ENCODE measurements around the gene ARMC5. TPM values are rescaled to one million over a fixed set of nuclear protein-coding genes. Genes with fewer than 3 reads are reported as not detected.

Gene ARMC5
- polyA plus RNA-seq, 1 donor from 2014 or later = 27.6 TPM

DNA sequence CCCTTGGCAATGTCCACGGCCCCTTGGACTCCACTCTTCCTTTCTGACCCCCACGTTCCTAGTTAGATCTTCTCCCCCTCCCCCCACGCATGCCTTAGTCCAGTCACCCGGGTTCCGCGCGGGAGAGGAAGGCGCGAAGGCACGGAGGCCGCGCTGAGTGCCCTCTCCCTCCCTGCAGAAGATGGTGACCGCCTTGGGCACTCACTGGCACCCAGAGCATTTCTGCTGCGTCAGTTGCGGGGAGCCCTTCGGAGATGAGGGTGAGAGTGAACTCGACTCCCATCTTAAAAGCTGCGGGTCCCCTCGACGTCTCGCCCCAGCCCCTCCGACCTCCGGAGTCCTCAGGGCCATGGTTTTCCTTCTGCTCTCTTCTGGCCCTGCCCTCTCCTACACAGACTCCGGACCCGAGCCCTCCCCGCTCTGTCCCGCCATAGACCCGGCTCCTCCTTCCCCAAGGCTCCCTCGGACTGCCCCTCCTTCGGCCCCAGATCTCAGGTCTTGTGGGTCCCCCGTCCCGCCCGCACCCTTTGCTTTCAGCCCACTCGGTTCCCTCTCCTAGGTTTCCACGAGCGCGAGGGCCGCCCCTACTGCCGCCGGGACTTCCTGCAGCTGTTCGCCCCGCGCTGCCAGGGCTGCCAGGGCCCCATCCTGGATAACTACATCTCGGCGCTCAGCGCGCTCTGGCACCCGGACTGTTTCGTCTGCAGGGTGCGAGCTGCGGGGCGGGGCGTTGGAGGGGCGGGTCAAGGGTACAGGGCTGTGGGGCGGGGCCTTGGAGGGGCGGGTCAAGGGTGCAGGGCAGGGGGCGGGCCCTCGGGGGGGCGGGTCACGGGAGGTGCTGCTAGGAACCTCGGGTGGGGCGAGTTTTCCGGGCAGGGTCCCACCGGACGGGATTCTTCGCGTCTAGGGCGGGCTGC lies 17.3 kb downstream of the ARMC5 start:
- Histone ChIP-seq H3F3A (ENCODE audit: insufficient read depth, low read length, poor library complexity, severe bottlenecking) (no peaks in the 10 kb centered on the region), H3K9me3 (ENCODE audit: low read length) (no peaks in the 10 kb centered on the region), H3K27ac (ENCODE audit: low read length) (no peak overlapping the region), H3K9me2 (ENCODE audit: insufficient read depth, low read length) (no peaks in the 10 kb centered on the region), H3K79me2 (replicated peaks; ENCODE audit: insufficient read depth, low read length) (no peaks in the 10 kb centered on the region), H2AFZ (ENCODE audit: low read depth, low read length) (no peak overlapping the region), H4K20me1 (ENCODE audit: insufficient read depth) (no peaks in the 10 kb centered on the region), H3K27me3 (ENCODE audit: insufficient read depth, low read depth, low read length) (peaks cover 87% of the 10 kb centered on the region), H3K9ac (ENCODE audit: low read length) (no peak overlapping the region), H3K36me3 (ENCODE audit: insufficient read depth, low read length) (no peaks in the 10 kb centered on the region), H3K4me3 (ENCODE audit: low read length) (peak overlapping the region; percentile 65), H3K4me2 (ENCODE audit: low read length) (no peak overlapping the region)
- TF ChIP-seq POLR2AphosphoS5 (IDR thresholded peaks at IDR 0.05) = no peak
- TF ChIP-seq EZH2 (IDR thresholded peaks at IDR 0.05; ENCODE audit: borderline replicate concordance, insufficient read depth, low read length, poor library complexity, severe bottlenecking) = peak; percentile 50
- TF ChIP-seq SMC3 (conservative IDR thresholded peaks at IDR 0.05; ENCODE audit: poor library complexity) = no peak
- no peak for TF ChIP-seq RAD21 (conservative IDR thresholded peaks at IDR 0.05)
- TF ChIP-seq TAF1 (IDR thresholded peaks at IDR 0.05; ENCODE audit: low read depth) = no peak

DNA sequence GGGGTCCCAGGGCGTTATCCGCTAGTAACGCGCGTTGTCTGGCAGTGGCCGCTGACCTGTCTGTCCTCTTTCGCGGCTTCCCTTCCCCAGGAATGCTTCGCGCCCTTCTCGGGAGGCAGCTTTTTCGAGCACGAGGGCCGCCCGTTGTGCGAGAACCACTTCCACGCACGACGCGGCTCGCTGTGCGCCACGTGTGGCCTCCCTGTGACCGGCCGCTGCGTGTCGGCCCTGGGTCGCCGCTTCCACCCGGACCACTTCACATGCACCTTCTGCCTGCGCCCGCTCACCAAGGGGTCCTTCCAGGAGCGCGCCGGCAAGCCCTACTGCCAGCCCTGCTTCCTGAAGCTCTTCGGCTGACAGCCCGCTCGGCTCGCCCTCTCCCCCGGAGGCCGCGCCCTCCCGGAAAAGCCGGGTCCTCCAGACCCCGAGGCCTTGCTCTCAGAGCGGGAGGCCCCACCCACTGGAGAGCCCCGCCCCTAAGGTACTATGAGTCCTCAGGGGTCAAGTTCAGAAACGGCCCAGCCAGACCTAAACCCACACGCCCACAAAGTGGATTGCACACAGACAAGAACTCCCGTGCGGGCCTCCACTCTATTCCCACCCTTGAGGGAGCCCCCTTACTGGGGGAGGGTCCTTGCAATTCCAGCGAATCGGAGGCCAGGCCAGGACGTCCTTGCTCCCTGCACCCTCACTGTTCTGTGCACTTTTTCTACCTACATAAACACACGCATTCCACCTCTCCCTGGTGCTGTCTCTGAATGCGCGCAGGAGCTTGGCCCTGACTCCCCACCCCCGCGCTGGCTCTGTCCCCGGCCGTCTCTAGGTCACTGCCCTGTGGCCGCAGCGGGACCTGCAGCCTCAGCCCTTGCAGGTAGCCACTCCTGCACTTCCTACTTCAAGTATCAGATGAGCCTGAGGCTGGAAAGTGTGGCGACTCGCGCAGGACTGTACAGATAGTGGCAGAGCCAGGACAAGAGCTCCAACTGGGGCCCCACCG lies 18.2 kb downstream of the ARMC5 start:
- H3K27ac ChIP-seq (ENCODE audit: low read length) = no peak overlapping the region
- H3K79me2 ChIP-seq (replicated peaks; ENCODE audit: insufficient read depth, low read length) = no peaks in the 10 kb centered on the region
- no peak overlapping the region for H3K4me2 ChIP-seq (ENCODE audit: low read length)
- H3F3A ChIP-seq (ENCODE audit: insufficient read depth, low read length, poor library complexity, severe bottlenecking) = no peaks in the 10 kb centered on the region
- no peaks in the 10 kb centered on the region for H3K36me3 ChIP-seq (ENCODE audit: insufficient read depth, low read length)
- peaks cover 78% of the 10 kb centered on the region for H3K27me3 ChIP-seq (ENCODE audit: insufficient read depth, low read depth, low read length)
- H3K9me2 ChIP-seq (ENCODE audit: insufficient read depth, low read length) = no peaks in the 10 kb centered on the region
- no peaks in the 10 kb centered on the region for H3K9me3 ChIP-seq (ENCODE audit: low read length)
- peak overlapping the region; percentile 65 for H3K4me3 ChIP-seq (ENCODE audit: low read length)
- no peak overlapping the region for H2AFZ ChIP-seq (ENCODE audit: low read depth, low read length)
- peak overlapping the region; percentile 20 for H3K9ac ChIP-seq (ENCODE audit: low read length)
- TF ChIP-seq POLR2AphosphoS5 (IDR thresholded peaks at IDR 0.05) (no peak), RAD21 (conservative IDR thresholded peaks at IDR 0.05) (no peak), MXI1 (conservative IDR thresholded peaks at IDR 0.05; ENCODE audit: poor library complexity, severe bottlenecking) (peak; percentile 38), EZH2 (IDR thresholded peaks at IDR 0.05; ENCODE audit: borderline replicate concordance, insufficient read depth, low read length, poor library complexity, severe bottlenecking) (no peak)
- H4K20me1 ChIP-seq (ENCODE audit: insufficient read depth) = no peaks in the 10 kb centered on the region

DNA sequence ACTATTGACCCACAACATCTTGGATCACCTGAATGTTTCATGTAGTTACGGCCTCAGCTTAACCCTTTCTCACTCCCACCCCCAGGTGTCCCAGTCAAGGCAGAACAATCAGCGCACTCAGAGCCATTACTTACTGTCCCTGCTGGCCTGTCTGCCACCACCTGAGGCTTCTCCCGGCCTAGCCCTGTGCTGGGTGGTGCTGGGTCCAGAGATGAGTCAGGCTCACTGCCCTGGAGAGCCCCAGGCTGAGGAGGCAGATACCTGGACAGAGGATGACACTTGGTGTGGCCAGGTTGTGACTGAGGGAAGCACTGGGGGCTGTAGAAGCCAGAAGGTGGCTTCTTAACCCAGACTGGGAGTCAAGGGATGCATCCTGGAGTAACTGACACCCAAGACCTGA lies 19.7 kb downstream of the ARMC5 start:
- no peak for TF ChIP-seq MXI1 (conservative IDR thresholded peaks at IDR 0.05; ENCODE audit: poor library complexity, severe bottlenecking)
- no peak for TF ChIP-seq EP300 (conservative IDR thresholded peaks at IDR 0.05; ENCODE audit: poor library complexity, severe bottlenecking)
- no peak for TF ChIP-seq POLR2AphosphoS5 (IDR thresholded peaks at IDR 0.05)
- no peak for TF ChIP-seq EZH2 (IDR thresholded peaks at IDR 0.05; ENCODE audit: borderline replicate concordance, insufficient read depth, low read length, poor library complexity, severe bottlenecking)
- no peak for TF ChIP-seq TAF1 (IDR thresholded peaks at IDR 0.05; ENCODE audit: low read depth)
- TF ChIP-seq SMC3 (conservative IDR thresholded peaks at IDR 0.05; ENCODE audit: poor library complexity) = no peak
- TF ChIP-seq, protein P1, sequence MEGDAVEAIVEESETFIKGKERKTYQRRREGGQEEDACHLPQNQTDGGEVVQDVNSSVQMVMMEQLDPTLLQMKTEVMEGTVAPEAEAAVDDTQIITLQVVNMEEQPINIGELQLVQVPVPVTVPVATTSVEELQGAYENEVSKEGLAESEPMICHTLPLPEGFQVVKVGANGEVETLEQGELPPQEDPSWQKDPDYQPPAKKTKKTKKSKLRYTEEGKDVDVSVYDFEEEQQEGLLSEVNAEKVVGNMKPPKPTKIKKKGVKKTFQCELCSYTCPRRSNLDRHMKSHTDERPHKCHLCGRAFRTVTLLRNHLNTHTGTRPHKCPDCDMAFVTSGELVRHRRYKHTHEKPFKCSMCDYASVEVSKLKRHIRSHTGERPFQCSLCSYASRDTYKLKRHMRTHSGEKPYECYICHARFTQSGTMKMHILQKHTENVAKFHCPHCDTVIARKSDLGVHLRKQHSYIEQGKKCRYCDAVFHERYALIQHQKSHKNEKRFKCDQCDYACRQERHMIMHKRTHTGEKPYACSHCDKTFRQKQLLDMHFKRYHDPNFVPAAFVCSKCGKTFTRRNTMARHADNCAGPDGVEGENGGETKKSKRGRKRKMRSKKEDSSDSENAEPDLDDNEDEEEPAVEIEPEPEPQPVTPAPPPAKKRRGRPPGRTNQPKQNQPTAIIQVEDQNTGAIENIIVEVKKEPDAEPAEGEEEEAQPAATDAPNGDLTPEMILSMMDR (IDR thresholded peaks at IDR 0.05; ENCODE audit: poor library complexity, severe bottlenecking) = no peak
- no peak for TF ChIP-seq RAD21 (conservative IDR thresholded peaks at IDR 0.05)
- TF ChIP-seq, protein P2, sequence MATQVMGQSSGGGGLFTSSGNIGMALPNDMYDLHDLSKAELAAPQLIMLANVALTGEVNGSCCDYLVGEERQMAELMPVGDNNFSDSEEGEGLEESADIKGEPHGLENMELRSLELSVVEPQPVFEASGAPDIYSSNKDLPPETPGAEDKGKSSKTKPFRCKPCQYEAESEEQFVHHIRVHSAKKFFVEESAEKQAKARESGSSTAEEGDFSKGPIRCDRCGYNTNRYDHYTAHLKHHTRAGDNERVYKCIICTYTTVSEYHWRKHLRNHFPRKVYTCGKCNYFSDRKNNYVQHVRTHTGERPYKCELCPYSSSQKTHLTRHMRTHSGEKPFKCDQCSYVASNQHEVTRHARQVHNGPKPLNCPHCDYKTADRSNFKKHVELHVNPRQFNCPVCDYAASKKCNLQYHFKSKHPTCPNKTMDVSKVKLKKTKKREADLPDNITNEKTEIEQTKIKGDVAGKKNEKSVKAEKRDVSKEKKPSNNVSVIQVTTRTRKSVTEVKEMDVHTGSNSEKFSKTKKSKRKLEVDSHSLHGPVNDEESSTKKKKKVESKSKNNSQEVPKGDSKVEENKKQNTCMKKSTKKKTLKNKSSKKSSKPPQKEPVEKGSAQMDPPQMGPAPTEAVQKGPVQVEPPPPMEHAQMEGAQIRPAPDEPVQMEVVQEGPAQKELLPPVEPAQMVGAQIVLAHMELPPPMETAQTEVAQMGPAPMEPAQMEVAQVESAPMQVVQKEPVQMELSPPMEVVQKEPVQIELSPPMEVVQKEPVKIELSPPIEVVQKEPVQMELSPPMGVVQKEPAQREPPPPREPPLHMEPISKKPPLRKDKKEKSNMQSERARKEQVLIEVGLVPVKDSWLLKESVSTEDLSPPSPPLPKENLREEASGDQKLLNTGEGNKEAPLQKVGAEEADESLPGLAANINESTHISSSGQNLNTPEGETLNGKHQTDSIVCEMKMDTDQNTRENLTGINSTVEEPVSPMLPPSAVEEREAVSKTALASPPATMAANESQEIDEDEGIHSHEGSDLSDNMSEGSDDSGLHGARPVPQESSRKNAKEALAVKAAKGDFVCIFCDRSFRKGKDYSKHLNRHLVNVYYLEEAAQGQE (IDR thresholded peaks at IDR 0.05; ENCODE audit: borderline replicate concordance) = no peak
- no peak overlapping the region for H2AFZ ChIP-seq (ENCODE audit: low read depth, low read length)
- H3K36me3 ChIP-seq (ENCODE audit: insufficient read depth, low read length) = no peaks in the 10 kb centered on the region
- no peak overlapping the region for H3K4me2 ChIP-seq (ENCODE audit: low read length)
- H4K20me1 ChIP-seq (ENCODE audit: insufficient read depth) = no peaks in the 10 kb centered on the region
- H3K9me3 ChIP-seq (ENCODE audit: low read length) = no peaks in the 10 kb centered on the region
- H3K9me2 ChIP-seq (ENCODE audit: insufficient read depth, low read length) = no peaks in the 10 kb centered on the region
- H3K27me3 ChIP-seq (ENCODE audit: insufficient read depth, low read depth, low read length) = peaks cover 64% of the 10 kb centered on the region
- no peak overlapping the region for H3K9ac ChIP-seq (ENCODE audit: low read length)
- H3K79me2 ChIP-seq (replicated peaks; ENCODE audit: insufficient read depth, low read length) = no peaks in the 10 kb centered on the region
- no peak overlapping the region for H3K27ac ChIP-seq (ENCODE audit: low read length)
- no peaks in the 10 kb centered on the region for H3F3A ChIP-seq (ENCODE audit: insufficient read depth, low read length, poor library complexity, severe bottlenecking)
- no peak overlapping the region for H3K4me3 ChIP-seq (ENCODE audit: low read length)

All from neural cell (in vitro differentiated cells).